Smooth muscle cell (in vitro differentiated cells): ENCODE results near the gene NPR2. TPM values are rescaled to one million over a fixed set of nuclear protein-coding genes. Genes with fewer than 3 reads are reported as not detected.

ENCODE experiments used
- DNase-seq: peaks from one replicate; lab custom pipeline; 2025; ENCODE audit not compliant: unreplicated experiment; lab: John Stamatoyannopoulos, UW
- H2AFZ ChIP-seq: fragments of 200-600 bp; sonication (generic); 2 replicates; pipeline ENCODE4 v1.6.0; 2016; ENCODE audit warnings: antibody characterized with exemption, low read depth, mild to moderate bottlenecking
- H3F3A ChIP-seq: fragments of 200-600 bp; sonication (generic); 2 replicates; pipeline ENCODE4 v1.6.0; 2017; ENCODE audit warnings: antibody characterized with exemption, low read depth
- H3K27ac ChIP-seq: fragments of 200-600 bp; sonication (generic); 2 replicates; pipeline ENCODE4 v1.5.1; 2016; ENCODE audit warnings: low read depth, mild to moderate bottlenecking
- H3K27me3 ChIP-seq: fragments of 200-600 bp; sonication (generic); 2 replicates; pipeline ENCODE4 v1.6.1; 2016; ENCODE audit warnings: low read depth, mild to moderate bottlenecking
- H3K36me3 ChIP-seq: fragments of 200-600 bp; sonication (generic); 2 replicates; pipeline ENCODE4 v1.5.1; 2016; ENCODE audit warnings: low read depth
- H3K4me1 ChIP-seq: fragments of 200-600 bp; sonication (generic); 2 replicates; pipeline ENCODE4 v1.5.1; 2016; ENCODE audit warnings: low read depth
- H3K4me2 ChIP-seq: fragments of 200-600 bp; sonication (generic); 2 replicates; pipeline ENCODE4 v1.6.0; 2016; ENCODE audit warnings: mild to moderate bottlenecking
- H3K4me3 ChIP-seq: fragments of 200-600 bp; sonication (generic); 2 replicates; pipeline ENCODE4 v1.5.1; 2016; ENCODE audit warnings: mild to moderate bottlenecking
- H3K79me2 ChIP-seq: fragments of 200-600 bp; sonication (generic); 2 replicates; pipeline ENCODE4 v1.6.0; 2016; ENCODE audit warnings: low read depth, mild to moderate bottlenecking
- H3K9ac ChIP-seq: fragments of 200-600 bp; sonication (generic); 2 replicates; pipeline ENCODE4 v1.6.0; 2016; ENCODE audit warnings: low read depth
- H3K9me3 ChIP-seq: fragments of 200-600 bp; sonication (generic); replicated peaks from 2 replicates; pipeline ENCODE4 v1.5.1; 2016; ENCODE audit warnings: low read depth
- H4K20me1 ChIP-seq: fragments of 200-600 bp; sonication (generic); 2 replicates; pipeline ENCODE4 v1.6.0; 2016; ENCODE audit warnings: low read depth
- WGBS: methylation state at CpG from one replicate; pipeline ENCODE4 v1.1.7; 2016; ENCODE audit warnings: low lambda C conversion rate; 5-methylcytosine and 5-hydroxymethylcytosine counted together
- polyA plus RNA-seq: library from polyadenylated mRNA; unstranded; fragments of >200 nt; fragmentation: Nextera tagmentation; extraction: Ambion mirVana; gene quantifications from 2 replicates; pipeline ENCODE4 v1.2.1, GENCODE V29; 2016
- total RNA-seq: library from RNA; depleted of rRNA; stranded (reverse); fragments of >200 nt; gene quantifications from 2 replicates; pipeline ENCODE4 v1.2.3, GENCODE V29; 2014
- TF ChIP-seq, protein P1 (sequence below): fragments of 200-600 bp; sonication (generic); IDR thresholded peaks from 2 replicates; pipeline ENCODE4 v1.5.1; 2017; ENCODE audit warnings: borderline replicate concordance, mild to moderate bottlenecking, antibody characterized with exemption; ENCODE audit not compliant: insufficient read depth, poor library complexity, severe bottlenecking

NPR2 gene
- total and polyA plus RNA-seq, 2 experiments from 2014 or later = 16.4 to 19.4 TPM

DNA sequence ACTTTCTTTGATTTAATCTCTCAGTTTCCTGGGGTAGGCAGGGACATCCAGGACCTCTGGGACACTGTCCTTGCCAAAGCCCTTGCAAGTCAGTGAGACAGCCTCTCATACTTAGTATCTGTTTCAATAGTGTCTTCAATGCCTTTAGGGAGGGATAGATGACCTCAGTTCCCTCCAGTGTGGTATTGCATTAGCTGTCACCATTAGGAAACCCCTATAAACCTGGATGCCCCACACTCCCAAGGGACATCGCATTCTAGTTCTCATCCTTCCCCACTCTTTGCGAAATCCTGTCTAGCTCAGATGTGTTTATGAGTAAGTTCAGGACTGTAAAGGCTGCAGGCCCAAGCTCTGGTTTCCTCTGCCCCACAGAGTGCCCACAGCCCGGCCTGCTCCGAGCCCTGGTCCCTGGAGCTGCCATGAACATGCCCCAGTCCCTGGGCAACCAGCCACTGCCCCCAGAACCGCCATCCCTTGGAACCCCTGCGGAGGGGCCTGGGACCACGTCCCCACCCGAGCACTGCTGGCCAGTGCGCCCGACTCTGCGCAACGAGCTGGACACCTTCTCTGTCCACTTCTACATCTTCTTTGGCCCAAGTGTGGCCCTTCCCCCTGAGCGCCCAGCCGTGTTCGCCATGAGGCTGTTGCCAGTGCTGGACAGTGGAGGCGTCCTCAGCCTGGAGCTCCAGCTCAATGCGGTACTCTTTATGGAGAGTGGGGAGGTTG lies 50.8 kb downstream of the NPR2 start:
- no peak for DNase-seq
- TF ChIP-seq, protein P1, sequence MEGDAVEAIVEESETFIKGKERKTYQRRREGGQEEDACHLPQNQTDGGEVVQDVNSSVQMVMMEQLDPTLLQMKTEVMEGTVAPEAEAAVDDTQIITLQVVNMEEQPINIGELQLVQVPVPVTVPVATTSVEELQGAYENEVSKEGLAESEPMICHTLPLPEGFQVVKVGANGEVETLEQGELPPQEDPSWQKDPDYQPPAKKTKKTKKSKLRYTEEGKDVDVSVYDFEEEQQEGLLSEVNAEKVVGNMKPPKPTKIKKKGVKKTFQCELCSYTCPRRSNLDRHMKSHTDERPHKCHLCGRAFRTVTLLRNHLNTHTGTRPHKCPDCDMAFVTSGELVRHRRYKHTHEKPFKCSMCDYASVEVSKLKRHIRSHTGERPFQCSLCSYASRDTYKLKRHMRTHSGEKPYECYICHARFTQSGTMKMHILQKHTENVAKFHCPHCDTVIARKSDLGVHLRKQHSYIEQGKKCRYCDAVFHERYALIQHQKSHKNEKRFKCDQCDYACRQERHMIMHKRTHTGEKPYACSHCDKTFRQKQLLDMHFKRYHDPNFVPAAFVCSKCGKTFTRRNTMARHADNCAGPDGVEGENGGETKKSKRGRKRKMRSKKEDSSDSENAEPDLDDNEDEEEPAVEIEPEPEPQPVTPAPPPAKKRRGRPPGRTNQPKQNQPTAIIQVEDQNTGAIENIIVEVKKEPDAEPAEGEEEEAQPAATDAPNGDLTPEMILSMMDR = no peak
- Histone ChIP-seq H4K20me1 (no peaks in the 10 kb centered on the region), H3K36me3 (no peaks in the 10 kb centered on the region), H3K4me2 (no peak overlapping the region), H3K27me3 (no peaks in the 10 kb centered on the region), H2AFZ (no peak overlapping the region), H3K9ac (no peak overlapping the region), H3K79me2 (no peaks in the 10 kb centered on the region), H3K27ac (no peak overlapping the region), H3K4me3 (no peak overlapping the region), H3F3A (peaks cover 11% of the 10 kb centered on the region), H3K9me3 (no peaks in the 10 kb centered on the region), H3K4me1 (peaks cover 13% of the 10 kb centered on the region)
- WGBS = 96% methylated on average over 17 of the region's 17 CpGs

- Histone ChIP-seq H3K4me3 (no peak overlapping the region), H2AFZ (no peak overlapping the region), H3K9ac (no peak overlapping the region), H4K20me1 (no peaks in the 10 kb centered on the region), H3K4me1 (peaks cover 13% of the 10 kb centered on the region), H3K27me3 (no peaks in the 10 kb centered on the region), H3K36me3 (no peaks in the 10 kb centered on the region), H3K27ac (no peak overlapping the region), H3K9me3 (no peaks in the 10 kb centered on the region), H3K4me2 (no peak overlapping the region), H3K79me2 (no peaks in the 10 kb centered on the region), H3F3A (peaks cover 16% of the 10 kb centered on the region)
- 93% methylated on average over 3 of the region's 3 CpGs for WGBS
- no peak for DNase-seq
- TF ChIP-seq, protein P1 = no peak
Observed at GRCh38 chr9:35842795-35843194, 51.4 kb downstream of the NPR2 start.

GRCh38 chr9:35844628-35845270 lies 53.4 kb downstream of the NPR2 start:
- H3K9ac ChIP-seq = no peak overlapping the region
- no peaks in the 10 kb centered on the region for H3K27me3 ChIP-seq
- no peaks in the 10 kb centered on the region for H3K9me3 ChIP-seq
- peaks cover 16% of the 10 kb centered on the region for H3F3A ChIP-seq
- no peak overlapping the region for H3K4me3 ChIP-seq
- H3K36me3 ChIP-seq = no peaks in the 10 kb centered on the region
- H4K20me1 ChIP-seq = no peaks in the 10 kb centered on the region
- no peaks in the 10 kb centered on the region for H3K79me2 ChIP-seq
- peaks cover 13% of the 10 kb centered on the region for H3K4me1 ChIP-seq
- no peak overlapping the region for H2AFZ ChIP-seq
- peak overlapping the region; percentile 57 for H3K4me2 ChIP-seq
- 48% methylated on average over 7 of the region's 7 CpGs for WGBS
- TF ChIP-seq, protein P1 = no peak
- no peak for DNase-seq
- peak overlapping the region; percentile 44 for H3K27ac ChIP-seq
